ENCODE measurements around the gene TMEM234.
A peak's percentile ranks its signal among the peaks of the same experiment; 100 is the strongest.

Gene TMEM234

GRCh38 chr1:32228771-32229170, 6.6 kb upstream of the TMEM234 start:
- Histone ChIP-seq H2AFZ (ENCODE audit: low read depth, low read length, severe bottlenecking) (no peak overlapping the region), H3K4me3 (ENCODE audit: insufficient read depth, low read length, poor library complexity, severe bottlenecking) (no peak overlapping the region), H3K79me2 (ENCODE audit: insufficient read depth, low read length) (peaks cover 7% of the 10 kb centered on the region), H3K9me3 (ENCODE audit: insufficient read depth, low read length) (no peaks in the 10 kb centered on the region), H3K9ac (ENCODE audit: low read length) (no peak overlapping the region), H3F3A (ENCODE audit: insufficient read depth) (no peaks in the 10 kb centered on the region), H3K9me2 (replicated peaks; ENCODE audit: insufficient read depth, low read length) (no peaks in the 10 kb centered on the region), H3K36me3 (ENCODE audit: low read length) (peaks cover 4% of the 10 kb centered on the region; the same call in 1 of the 2 replicates), H3K4me2 (ENCODE audit: low read depth, low read length, poor library complexity, severe bottlenecking) (no peak overlapping the region), H3K27ac (ENCODE audit: low read depth, low read length) (no peak overlapping the region), H4K20me1 (ENCODE audit: low read depth, low read length) (no peaks in the 10 kb centered on the region), H3K27me3 (ENCODE audit: low read length) (no peaks in the 10 kb centered on the region)
- TF ChIP-seq EZH2phosphoT487 (conservative IDR thresholded peaks at IDR 0.05; ENCODE audit: low read length), result no peak
- TF ChIP-seq CTCF (IDR thresholded peaks at IDR 0.05; ENCODE audit: insufficient read depth, low read length, poor library complexity, severe bottlenecking), result no peak

DNA sequence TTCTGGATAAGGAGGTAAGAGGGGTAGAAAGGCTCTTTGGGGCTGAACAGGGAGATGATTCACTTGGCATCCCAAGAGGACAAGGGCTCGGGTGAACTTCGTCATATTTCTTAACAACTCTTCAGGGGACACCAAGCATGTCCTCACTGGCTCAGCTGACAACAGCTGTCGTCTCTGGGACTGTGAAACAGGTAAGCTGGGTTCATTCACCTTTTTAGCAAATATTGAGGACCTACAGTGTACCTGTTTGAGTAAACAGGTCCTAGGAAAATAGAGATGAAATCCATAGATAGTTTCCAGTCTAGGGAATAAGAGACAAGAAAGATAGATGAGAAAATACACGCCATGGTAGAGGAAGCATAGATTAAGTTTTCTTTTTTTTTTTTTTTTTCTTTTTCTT, 2.1 kb upstream of the TMEM234 start:
- H2AFZ ChIP-seq (ENCODE audit: low read depth, low read length, severe bottlenecking), result no peak overlapping the region
- H3F3A ChIP-seq (ENCODE audit: insufficient read depth), result no peaks in the 10 kb centered on the region
- peaks cover 4% of the 10 kb centered on the region; the same call in 1 of the 2 replicates for H3K36me3 ChIP-seq (ENCODE audit: low read length)
- no peaks in the 10 kb centered on the region for H3K9me2 ChIP-seq (replicated peaks; ENCODE audit: insufficient read depth, low read length)
- H4K20me1 ChIP-seq (ENCODE audit: low read depth, low read length), result no peaks in the 10 kb centered on the region
- H3K79me2 ChIP-seq (ENCODE audit: insufficient read depth, low read length), result peaks cover 22% of the 10 kb centered on the region
- H3K9ac ChIP-seq (ENCODE audit: low read length), result no peak overlapping the region
- no peaks in the 10 kb centered on the region for H3K27me3 ChIP-seq (ENCODE audit: low read length)
- H3K9me3 ChIP-seq (ENCODE audit: insufficient read depth, low read length), result no peaks in the 10 kb centered on the region
- no peak overlapping the region for H3K4me2 ChIP-seq (ENCODE audit: low read depth, low read length, poor library complexity, severe bottlenecking)
- TF ChIP-seq EZH2phosphoT487 (conservative IDR thresholded peaks at IDR 0.05; ENCODE audit: low read length) (no peak), CTCF (IDR thresholded peaks at IDR 0.05; ENCODE audit: insufficient read depth, low read length, poor library complexity, severe bottlenecking) (no peak)
- H3K4me3 ChIP-seq (ENCODE audit: insufficient read depth, low read length, poor library complexity, severe bottlenecking), result no peak overlapping the region
- H3K27ac ChIP-seq (ENCODE audit: low read depth, low read length), result no peak overlapping the region

- Histone ChIP-seq H2AFZ (ENCODE audit: low read depth, low read length, severe bottlenecking) (no peak overlapping the region), H3K9me2 (replicated peaks; ENCODE audit: insufficient read depth, low read length) (no peaks in the 10 kb centered on the region), H3F3A (ENCODE audit: insufficient read depth) (no peaks in the 10 kb centered on the region), H3K79me2 (ENCODE audit: insufficient read depth, low read length) (peaks cover 22% of the 10 kb centered on the region), H3K9ac (ENCODE audit: low read length) (peak overlapping the region; percentile 94), H4K20me1 (ENCODE audit: low read depth, low read length) (no peaks in the 10 kb centered on the region), H3K27me3 (ENCODE audit: low read length) (no peaks in the 10 kb centered on the region), H3K4me2 (ENCODE audit: low read depth, low read length, poor library complexity, severe bottlenecking) (peak overlapping the region; percentile 98), H3K9me3 (ENCODE audit: insufficient read depth, low read length) (no peaks in the 10 kb centered on the region), H3K36me3 (ENCODE audit: low read length) (peaks cover 4% of the 10 kb centered on the region; the same call in 1 of the 2 replicates), H3K27ac (ENCODE audit: low read depth, low read length) (no peak overlapping the region), H3K4me3 (ENCODE audit: insufficient read depth, low read length, poor library complexity, severe bottlenecking) (no peak overlapping the region)
- TF ChIP-seq EZH2phosphoT487 (conservative IDR thresholded peaks at IDR 0.05; ENCODE audit: low read length) (no peak), CTCF (IDR thresholded peaks at IDR 0.05; ENCODE audit: insufficient read depth, low read length, poor library complexity, severe bottlenecking) (no peak)
Observed at GRCh38 chr1:32223683-32224082, 1.5 kb upstream of the TMEM234 start.

All from SU-DHL-6 (cell line).